GM18511 (cell line): ENCODE data around the gene CFAP46.

Experiments
- ATAC-seq: cut with Tn5 transposase; IDR thresholded peaks from one replicate; pipeline ENCODE4 v1.9.1; 2021; ENCODE audit warnings: mild to moderate bottlenecking, moderate library complexity; ENCODE audit not compliant: unreplicated experiment

Gene CFAP46

GRCh38 chr10:132885451-132886210 lies 56.7 kb downstream of the CFAP46 start:
- no peak for ATAC-seq

- no peak for ATAC-seq
Measured at GRCh38 chr10:132884691-132885271, 57.6 kb downstream of the CFAP46 start.

GRCh38 chr10:132884041-132884440 lies 58.3 kb downstream of the CFAP46 start:
- ATAC-seq: no peak

GRCh38 chr10:132883391-132883881 lies 58.9 kb downstream of the CFAP46 start:
- ATAC-seq: no peak

- no peak for ATAC-seq
Measured at GRCh38 chr10:132882069-132882951, 60.1 kb downstream of the CFAP46 start.

- ATAC-seq: no peak
Measured at GRCh38 chr10:132881186-132881920, 61.0 kb downstream of the CFAP46 start.

GRCh38 chr10:132880128-132880981 lies 62.0 kb downstream of the CFAP46 start:
- ATAC-seq: no peak

GRCh38 chr10:132879408-132880127 lies 62.8 kb downstream of the CFAP46 start:
- no peak for ATAC-seq

GRCh38 chr10:132878730-132879407 lies 63.5 kb downstream of the CFAP46 start:
- no peak for ATAC-seq

GRCh38 chr10:132878091-132878729 lies 64.2 kb downstream of the CFAP46 start:
- ATAC-seq: no peak

- no peak for ATAC-seq
Measured at GRCh38 chr10:132877473-132877872, 64.9 kb downstream of the CFAP46 start.

GRCh38 chr10:132876993-132877431 lies 65.4 kb downstream of the CFAP46 start:
- ATAC-seq: no peak

- ATAC-seq: no peak
Measured at GRCh38 chr10:132876131-132876860, 66.1 kb downstream of the CFAP46 start.

- ATAC-seq: no peak
Measured at GRCh38 chr10:132875435-132875834, 66.9 kb downstream of the CFAP46 start.

- ATAC-seq: no peak
Measured at GRCh38 chr10:132873395-132873794, 69.0 kb downstream of the CFAP46 start.

GRCh38 chr10:132872658-132873057 lies 69.7 kb downstream of the CFAP46 start:
- no peak for ATAC-seq

- no peak for ATAC-seq
Measured at GRCh38 chr10:132870426-132870825, 71.9 kb downstream of the CFAP46 start.
